Lung (tissue), 12 donors: ENCODE data around the gene ZNF536. TPM values are rescaled to one million over a fixed set of nuclear protein-coding genes. Genes with fewer than 3 reads are reported as not detected.

Experiments
- ATAC-seq: fragments of 200-7000 bp; cut with Tn5 transposase; one replicate; pipeline ENCODE4 v1.9.1; 2020; ENCODE audit warnings: moderate number of reproducible peaks; ENCODE audit not compliant: insufficient read depth, low FRiP score
- DNase-seq, 3 donors: peaks; one replicate each; pipeline ENCODE4 v3.0.0-alpha.2; 2013 to 2017
- H3K27ac ChIP-seq, 2 donors: one replicate each; pipeline ENCODE4 v1.5.1; 2013; ENCODE audit warnings: mild to moderate bottlenecking in 2 of 2, moderate library complexity in 2 of 2, control low read depth in 1 of 2, inconsistent platforms in 1 of 2, low read depth in 1 of 2, low read length in 1 of 2
- H3K27me3 ChIP-seq, 3 donors: one replicate each; pipeline ENCODE4 v1.5.1; 2013; ENCODE audit warnings: low read length in 2 of 3; ENCODE audit not compliant: control insufficient read depth in 3 of 3, insufficient read depth in 3 of 3
- H3K36me3 ChIP-seq, 4 donors: one replicate each; pipeline ENCODE4 v1.5.1; 2013; ENCODE audit warnings: low read length in 4 of 4, mild to moderate bottlenecking in 1 of 4, moderate library complexity in 1 of 4; ENCODE audit not compliant: control insufficient read depth in 4 of 4, insufficient read depth in 4 of 4
- H3K4me1 ChIP-seq, 5 donors: one replicate each; pipeline ENCODE4 v1.5.1; 2013; ENCODE audit warnings: low read length in 5 of 5, mild to moderate bottlenecking in 2 of 5, moderate library complexity in 1 of 5; ENCODE audit not compliant: control insufficient read depth in 5 of 5, insufficient read depth in 5 of 5
- H3K4me3 ChIP-seq: one replicate; pipeline ENCODE4 v1.5.1; 2013; ENCODE audit warnings: mild to moderate bottlenecking, control low read depth, moderate library complexity
- H3K9ac ChIP-seq, 2 donors: one replicate each; pipeline ENCODE4 v1.5.1; 2013; ENCODE audit warnings: low read length in 2 of 2, control low read depth in 1 of 2; ENCODE audit not compliant: insufficient read depth in 1 of 2
- H3K9me3 ChIP-seq, 4 donors: one replicate each; pipeline ENCODE4 v1.5.1; 2013; ENCODE audit warnings: low read length in 3 of 4, mild to moderate bottlenecking in 1 of 4, moderate library complexity in 1 of 4; ENCODE audit not compliant: control insufficient read depth in 4 of 4, insufficient read depth in 3 of 4
- WGBS, 2 donors: extraction: QIAGEN DNeasy Blood & Tissue Kit; methylation state at CpG; one replicate each; pipeline ENCODE4 v1.1.7; 2013; 5-methylcytosine and 5-hydroxymethylcytosine counted together
- polyA plus RNA-seq, 2 donors: library from polyadenylated mRNA; stranded (reverse); fragments of 200-250 nt; gene quantifications; one replicate each; pipeline ENCODE4 v1.2.1, GENCODE V29; 2013
- total RNA-seq, 2 donors: library from RNA; depleted of rRNA in 1 of 2; stranded (reverse); fragments of >200 nt in 1 of 2; gene quantifications; one replicate each; pipeline ENCODE4 v1.2.1, GENCODE V29; 2014 to 2021
- TF ChIP-seq, protein P1 (sequence below): IDR thresholded peaks from 2 replicates; pipeline ENCODE4 v1.5.1; 2012; ENCODE audit warnings: mild to moderate bottlenecking; ENCODE audit errors: control extremely low read depth, extremely low read depth
- donor health status: control.
- donor health status: control.
- donor health status: Bipolar disorder and iron deficiency.
- donor health status: healthy.
- donor health status: DM: yes; HTN: yes; CAD: no.

ZNF536 gene
- total and polyA plus RNA-seq, 4 donors = 0.07 to 5.6 (median 0.21) TPM

DNA sequence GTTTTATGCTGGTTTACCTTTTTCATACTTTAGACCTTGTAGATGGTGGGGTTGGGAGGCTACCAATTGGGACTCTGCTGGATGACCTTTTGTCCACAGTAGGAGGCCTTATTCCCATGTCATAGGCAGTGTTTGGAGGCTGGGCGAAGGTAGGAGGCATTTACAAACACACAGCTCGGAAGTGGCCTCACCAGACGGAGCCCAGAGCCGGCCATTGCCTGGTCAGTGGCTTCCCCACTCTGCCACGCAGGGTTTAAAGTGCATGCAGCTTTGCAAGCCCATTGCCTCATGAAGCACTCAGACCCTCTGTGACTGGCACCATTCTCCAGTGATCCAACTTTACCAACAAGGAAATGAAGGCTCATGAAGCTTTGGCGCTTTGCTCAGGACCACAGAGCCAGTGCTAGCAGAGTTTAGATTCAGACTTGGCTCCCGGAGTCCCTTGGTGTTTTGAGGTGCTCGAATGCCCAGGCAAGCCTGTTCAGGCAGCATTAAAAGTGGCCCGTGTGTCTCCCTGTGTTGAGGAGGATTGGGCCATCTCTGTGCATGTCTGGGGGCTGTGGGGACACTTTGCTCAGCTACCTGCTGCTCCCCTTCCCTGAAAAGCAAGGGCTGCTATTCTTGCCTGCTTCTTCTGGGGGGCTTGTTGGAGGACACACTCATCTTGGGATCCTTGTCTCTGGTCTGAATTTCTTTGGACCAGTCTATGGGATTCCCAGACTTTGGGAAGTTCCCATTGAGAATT is 148.7 kb downstream of the ZNF536 start:
- no peaks in the 10 kb centered on the region for H3K4me1 ChIP-seq
- H3K9me3 ChIP-seq = peaks cover 0 to 2% (median 0%) of the 10 kb centered on the region in 4 donors
- ATAC-seq = no peak
- WGBS, 2 donors = 82 to 84% methylated on average over 9 of the region's 9 CpGs
- H3K4me3 ChIP-seq = no peak overlapping the region
- no peak for DNase-seq
- no peak overlapping the region for H3K9ac ChIP-seq
- H3K27me3 ChIP-seq = peaks cover 0 to 3% (median 0%) of the 10 kb centered on the region in 3 donors
- H3K36me3 ChIP-seq = no peaks in the 10 kb centered on the region
- TF ChIP-seq, protein P1, sequence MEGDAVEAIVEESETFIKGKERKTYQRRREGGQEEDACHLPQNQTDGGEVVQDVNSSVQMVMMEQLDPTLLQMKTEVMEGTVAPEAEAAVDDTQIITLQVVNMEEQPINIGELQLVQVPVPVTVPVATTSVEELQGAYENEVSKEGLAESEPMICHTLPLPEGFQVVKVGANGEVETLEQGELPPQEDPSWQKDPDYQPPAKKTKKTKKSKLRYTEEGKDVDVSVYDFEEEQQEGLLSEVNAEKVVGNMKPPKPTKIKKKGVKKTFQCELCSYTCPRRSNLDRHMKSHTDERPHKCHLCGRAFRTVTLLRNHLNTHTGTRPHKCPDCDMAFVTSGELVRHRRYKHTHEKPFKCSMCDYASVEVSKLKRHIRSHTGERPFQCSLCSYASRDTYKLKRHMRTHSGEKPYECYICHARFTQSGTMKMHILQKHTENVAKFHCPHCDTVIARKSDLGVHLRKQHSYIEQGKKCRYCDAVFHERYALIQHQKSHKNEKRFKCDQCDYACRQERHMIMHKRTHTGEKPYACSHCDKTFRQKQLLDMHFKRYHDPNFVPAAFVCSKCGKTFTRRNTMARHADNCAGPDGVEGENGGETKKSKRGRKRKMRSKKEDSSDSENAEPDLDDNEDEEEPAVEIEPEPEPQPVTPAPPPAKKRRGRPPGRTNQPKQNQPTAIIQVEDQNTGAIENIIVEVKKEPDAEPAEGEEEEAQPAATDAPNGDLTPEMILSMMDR = no peak
- H3K27ac ChIP-seq = no peak overlapping the region

DNA sequence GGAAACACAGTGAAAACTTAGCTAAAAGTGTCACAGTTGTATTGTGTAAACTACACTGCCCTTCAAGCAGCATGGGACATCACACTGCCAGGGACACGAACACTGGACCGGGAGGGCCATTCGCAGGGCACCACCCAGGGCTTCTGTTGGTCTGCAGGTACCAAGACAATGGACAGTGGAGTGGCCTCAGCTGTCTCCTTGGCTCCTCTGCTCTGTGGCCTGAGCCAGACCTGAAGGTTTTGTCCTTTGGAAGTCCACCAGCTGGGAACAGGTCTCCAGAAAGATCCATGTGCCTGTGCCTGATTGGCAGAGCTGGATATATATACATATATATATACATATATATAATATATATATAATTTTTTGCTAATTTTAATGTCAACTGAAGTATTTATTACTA is 149.8 kb downstream of the ZNF536 start:
- no peak for DNase-seq
- Histone ChIP-seq H3K27ac (no peak overlapping the region), H3K36me3 (no peaks in the 10 kb centered on the region), H3K4me1 (no peaks in the 10 kb centered on the region), H3K4me3 (no peak overlapping the region), H3K9ac (no peak overlapping the region), H3K27me3 (peaks cover 0 to 3% (median 0%) of the 10 kb centered on the region in 3 donors), H3K9me3 (peaks cover 0 to 2% (median 0%) of the 10 kb centered on the region in 4 donors)
- WGBS, 2 donors = 87 to 88% methylated on average over 3 of the region's 3 CpGs
- no peak for ATAC-seq
- TF ChIP-seq, protein P1 = no peak

DNA sequence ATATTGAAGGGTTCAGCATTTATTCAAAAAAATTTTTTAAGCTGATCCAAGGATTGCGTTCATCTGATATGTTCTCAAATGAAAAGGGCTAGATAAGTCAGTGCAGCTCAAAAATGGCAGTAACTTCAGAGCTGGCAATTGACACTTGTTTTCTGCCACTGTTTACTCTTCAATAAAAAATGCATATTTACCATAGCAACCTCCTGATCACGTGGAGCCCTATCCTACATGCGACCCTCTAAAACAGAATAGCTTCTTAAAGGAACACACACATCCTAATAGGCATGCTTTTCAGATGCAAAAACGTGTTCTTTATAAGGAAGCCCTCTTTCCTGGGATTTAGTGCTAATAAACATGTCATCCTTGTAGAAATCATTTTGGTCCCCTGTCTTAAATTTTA is 150.2 kb downstream of the ZNF536 start:
- Histone ChIP-seq H3K4me3 (no peak overlapping the region), H3K4me1 (no peaks in the 10 kb centered on the region), H3K27me3 (peaks cover 0 to 3% (median 0%) of the 10 kb centered on the region in 3 donors), H3K9me3 (peaks cover 0 to 2% (median 0%) of the 10 kb centered on the region in 4 donors), H3K36me3 (no peaks in the 10 kb centered on the region), H3K27ac (no peak overlapping the region), H3K9ac (no peak overlapping the region)
- ATAC-seq (no peak), DNase-seq (peak in 2 of 3 donors; percentile 53 to 74)
- WGBS, 2 donors = 32% methylated on average over 4 of the region's 4 CpGs
- TF ChIP-seq, protein P1 = no peak

DNA sequence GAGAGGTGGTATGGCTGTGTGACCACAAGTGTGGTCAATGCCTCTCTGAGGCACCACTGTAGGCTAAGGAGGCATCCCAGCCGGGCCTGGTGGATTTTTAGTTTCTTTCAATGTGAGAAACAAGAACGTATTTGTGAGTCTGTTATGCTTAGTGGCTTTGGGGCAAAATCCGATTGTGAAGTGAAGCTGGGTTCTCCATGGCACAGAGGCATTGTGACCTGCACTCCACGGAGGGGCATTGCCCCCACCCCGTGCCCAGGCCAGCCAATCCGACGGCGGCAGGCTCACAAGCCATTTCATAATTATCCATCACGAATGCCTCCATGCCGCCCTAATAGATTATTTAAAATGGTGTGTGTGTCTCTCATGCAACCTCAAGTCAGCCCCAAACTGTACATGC is 151.6 kb downstream of the ZNF536 start:
- whole genome bisulfite sequencing, 2 donors = 77 to 79% methylated on average over 10 of the region's 10 CpGs
- Histone ChIP-seq H3K9me3 (peaks cover 0 to 4% (median 0%) of the 10 kb centered on the region in 4 donors), H3K27me3 (peaks cover 0 to 3% (median 0%) of the 10 kb centered on the region in 3 donors), H3K4me3 (no peak overlapping the region), H3K9ac (no peak overlapping the region), H3K36me3 (no peaks in the 10 kb centered on the region), H3K27ac (no peak overlapping the region), H3K4me1 (peaks cover 0 to 4% (median 0%) of the 10 kb centered on the region in 5 donors)
- TF ChIP-seq, protein P1 = no peak
- ATAC-seq (no peak), DNase-seq (no peak)
